ENCODE results near the gene TAOK3.

DNA sequence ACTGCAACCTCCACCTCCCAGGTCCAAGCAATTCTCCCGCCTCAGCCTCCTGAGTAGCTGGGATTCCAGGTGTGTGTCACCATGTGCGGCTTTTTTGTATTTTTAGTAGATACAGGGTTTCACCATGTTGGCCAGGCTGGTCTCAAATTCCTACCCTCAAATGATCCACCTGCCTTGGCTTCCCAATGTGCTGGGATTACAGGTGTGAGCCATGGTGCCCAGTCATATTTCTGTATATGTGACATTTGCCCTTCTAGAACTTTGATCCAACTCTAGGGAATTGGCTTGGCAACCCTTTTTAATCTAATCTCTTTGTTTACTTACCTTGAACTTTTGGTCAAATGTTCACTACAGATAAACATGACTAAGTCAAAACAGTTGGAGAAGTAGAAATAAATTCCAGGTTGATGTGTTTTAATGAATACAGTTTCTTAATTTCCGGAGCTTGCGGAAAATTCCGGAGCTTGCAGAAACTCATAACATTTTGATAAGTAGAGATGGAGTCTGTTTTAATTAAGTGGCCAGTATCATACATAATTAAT, 248.3 kb downstream of the TAOK3 start:
- TF ChIP-seq, protein P1, sequence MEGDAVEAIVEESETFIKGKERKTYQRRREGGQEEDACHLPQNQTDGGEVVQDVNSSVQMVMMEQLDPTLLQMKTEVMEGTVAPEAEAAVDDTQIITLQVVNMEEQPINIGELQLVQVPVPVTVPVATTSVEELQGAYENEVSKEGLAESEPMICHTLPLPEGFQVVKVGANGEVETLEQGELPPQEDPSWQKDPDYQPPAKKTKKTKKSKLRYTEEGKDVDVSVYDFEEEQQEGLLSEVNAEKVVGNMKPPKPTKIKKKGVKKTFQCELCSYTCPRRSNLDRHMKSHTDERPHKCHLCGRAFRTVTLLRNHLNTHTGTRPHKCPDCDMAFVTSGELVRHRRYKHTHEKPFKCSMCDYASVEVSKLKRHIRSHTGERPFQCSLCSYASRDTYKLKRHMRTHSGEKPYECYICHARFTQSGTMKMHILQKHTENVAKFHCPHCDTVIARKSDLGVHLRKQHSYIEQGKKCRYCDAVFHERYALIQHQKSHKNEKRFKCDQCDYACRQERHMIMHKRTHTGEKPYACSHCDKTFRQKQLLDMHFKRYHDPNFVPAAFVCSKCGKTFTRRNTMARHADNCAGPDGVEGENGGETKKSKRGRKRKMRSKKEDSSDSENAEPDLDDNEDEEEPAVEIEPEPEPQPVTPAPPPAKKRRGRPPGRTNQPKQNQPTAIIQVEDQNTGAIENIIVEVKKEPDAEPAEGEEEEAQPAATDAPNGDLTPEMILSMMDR (IDR thresholded peaks at IDR 0.05) = no peak
- TF ChIP-seq EP300 (IDR thresholded peaks at IDR 0.05) (no peak), POLR2A (IDR thresholded peaks at IDR 0.05) (no peak)

Measured in suprapubic skin (tissue), 3 donors.